GM12864 (cell line): ENCODE data around the gene ACSS2.

Experiments used
- DNase-seq: peaks from one replicate; pipeline ENCODE4 v3.0.0-alpha.2; 2011; ENCODE audit warnings: low read depth
- H3K4me3 ChIP-seq: 2 replicates; pipeline ENCODE4 v1.5.1; 2011; ENCODE audit warnings: mild to moderate bottlenecking, low read depth, low read length, control low read depth
- TF ChIP-seq, protein P1 (sequence below): IDR thresholded peaks from 2 replicates; pipeline ENCODE4 v1.5.1; 2011; ENCODE audit warnings: low read depth, mild to moderate bottlenecking, moderate library complexity, low read length, control low read depth, inconsistent platforms; ENCODE audit errors: missing control alignments

ACSS2 gene

DNA sequence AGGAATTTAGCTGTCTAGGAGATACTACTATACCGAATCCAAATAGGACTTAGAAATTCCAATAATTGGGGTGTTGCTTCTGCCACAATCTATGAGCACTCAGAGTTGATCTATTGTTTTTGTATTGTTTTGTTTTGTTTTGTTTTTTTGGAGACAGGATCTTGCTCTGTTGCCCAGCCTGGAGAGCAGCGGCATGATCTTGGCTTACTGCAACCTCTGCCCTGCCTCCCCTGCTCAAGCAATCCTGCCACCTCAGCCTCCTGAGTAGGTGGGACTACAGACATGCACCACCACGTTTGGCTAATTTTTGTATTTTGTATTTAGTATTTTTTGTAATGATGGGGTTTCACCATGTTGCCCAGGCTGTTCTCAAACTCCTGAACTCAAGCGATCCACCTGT is 7.4 kb downstream of the ACSS2 start:
- no peak for DNase-seq
- TF ChIP-seq, protein P1, sequence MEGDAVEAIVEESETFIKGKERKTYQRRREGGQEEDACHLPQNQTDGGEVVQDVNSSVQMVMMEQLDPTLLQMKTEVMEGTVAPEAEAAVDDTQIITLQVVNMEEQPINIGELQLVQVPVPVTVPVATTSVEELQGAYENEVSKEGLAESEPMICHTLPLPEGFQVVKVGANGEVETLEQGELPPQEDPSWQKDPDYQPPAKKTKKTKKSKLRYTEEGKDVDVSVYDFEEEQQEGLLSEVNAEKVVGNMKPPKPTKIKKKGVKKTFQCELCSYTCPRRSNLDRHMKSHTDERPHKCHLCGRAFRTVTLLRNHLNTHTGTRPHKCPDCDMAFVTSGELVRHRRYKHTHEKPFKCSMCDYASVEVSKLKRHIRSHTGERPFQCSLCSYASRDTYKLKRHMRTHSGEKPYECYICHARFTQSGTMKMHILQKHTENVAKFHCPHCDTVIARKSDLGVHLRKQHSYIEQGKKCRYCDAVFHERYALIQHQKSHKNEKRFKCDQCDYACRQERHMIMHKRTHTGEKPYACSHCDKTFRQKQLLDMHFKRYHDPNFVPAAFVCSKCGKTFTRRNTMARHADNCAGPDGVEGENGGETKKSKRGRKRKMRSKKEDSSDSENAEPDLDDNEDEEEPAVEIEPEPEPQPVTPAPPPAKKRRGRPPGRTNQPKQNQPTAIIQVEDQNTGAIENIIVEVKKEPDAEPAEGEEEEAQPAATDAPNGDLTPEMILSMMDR = no peak
- no peak overlapping the region for H3K4me3 ChIP-seq

DNA sequence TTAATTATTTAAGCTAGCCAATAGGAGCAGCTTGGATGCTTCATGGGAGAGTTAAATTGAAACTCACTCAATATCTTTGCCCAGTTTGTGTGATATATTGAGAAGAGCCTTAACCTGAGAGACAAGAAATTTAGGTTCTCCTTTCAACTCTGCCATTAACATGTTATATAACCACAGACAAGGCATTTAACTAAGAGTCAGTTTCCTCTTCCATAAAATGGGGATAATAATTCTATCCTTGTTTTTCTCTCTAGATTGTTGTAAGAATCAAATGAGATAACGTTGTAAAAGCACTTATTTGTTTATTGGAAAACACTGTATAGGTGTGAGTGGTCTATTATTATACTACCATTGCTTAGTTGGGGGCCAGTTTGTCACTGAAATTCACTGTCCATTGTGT is 7.8 kb downstream of the ACSS2 start:
- no peak for DNase-seq
- TF ChIP-seq, protein P1 = no peak
- no peak overlapping the region for H3K4me3 ChIP-seq

DNA sequence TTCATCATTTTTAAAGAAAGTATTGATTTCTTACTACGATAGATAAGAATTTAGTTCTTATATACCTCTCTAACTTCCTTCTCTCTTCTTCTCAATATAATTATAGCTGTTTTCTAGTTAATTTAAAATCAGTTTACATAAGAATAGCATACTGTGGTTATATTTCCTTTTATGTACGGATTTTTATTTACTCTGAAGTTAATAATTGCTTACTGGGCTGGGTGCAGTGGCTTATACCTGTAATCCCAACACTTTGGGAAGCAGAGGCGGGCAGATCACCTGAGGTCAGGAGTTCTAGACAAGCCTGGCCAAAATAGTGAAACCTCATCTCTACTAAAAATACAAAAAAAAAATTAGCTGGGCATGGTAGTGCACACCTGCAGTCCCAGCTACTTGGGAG is 9.7 kb downstream of the ACSS2 start:
- TF ChIP-seq, protein P1 = no peak
- DNase-seq = no peak
- H3K4me3 ChIP-seq = no peak overlapping the region

DNA sequence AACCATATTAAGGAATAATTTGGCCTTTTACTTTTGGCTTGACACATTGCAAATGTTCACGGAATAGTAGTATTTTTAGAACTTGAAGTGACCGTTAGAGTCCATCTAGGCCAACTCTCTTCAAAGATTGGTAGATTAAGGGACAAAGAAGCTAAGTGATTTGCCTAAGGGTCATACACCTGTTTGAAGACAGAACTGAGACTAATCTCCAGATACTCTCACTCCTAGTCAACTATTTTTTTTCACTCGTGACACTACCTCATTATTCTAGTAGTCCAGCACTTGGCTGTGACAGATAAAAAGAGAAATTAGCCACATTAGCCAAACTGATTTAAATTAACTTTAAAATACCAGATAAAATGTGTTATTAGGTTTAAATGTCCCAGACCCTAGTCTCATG is 10.6 kb downstream of the ACSS2 start:
- DNase-seq = no peak
- H3K4me3 ChIP-seq = no peak overlapping the region
- TF ChIP-seq, protein P1 = no peak

DNA sequence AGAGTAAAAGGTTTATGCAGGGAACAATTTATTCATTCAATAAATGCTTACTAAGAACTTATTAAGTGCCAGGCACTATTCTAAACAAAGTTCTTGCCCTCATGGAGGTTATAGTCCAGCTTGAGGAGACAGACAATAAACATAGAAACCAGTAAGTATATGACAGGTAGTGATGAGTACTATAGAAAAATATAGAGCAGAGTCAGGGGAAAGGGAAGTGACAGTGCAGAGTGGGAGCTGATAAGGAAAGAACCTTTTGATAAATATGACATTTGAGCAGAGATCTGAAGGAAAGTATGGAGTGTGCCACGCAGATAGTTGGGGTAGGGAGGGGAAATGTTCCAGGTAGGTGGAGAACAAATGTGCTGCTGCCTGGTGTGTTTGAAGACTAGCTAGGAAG is 12.1 kb downstream of the ACSS2 start:
- H3K4me3 ChIP-seq = no peak overlapping the region
- TF ChIP-seq, protein P1 = no peak
- DNase-seq = no peak

DNA sequence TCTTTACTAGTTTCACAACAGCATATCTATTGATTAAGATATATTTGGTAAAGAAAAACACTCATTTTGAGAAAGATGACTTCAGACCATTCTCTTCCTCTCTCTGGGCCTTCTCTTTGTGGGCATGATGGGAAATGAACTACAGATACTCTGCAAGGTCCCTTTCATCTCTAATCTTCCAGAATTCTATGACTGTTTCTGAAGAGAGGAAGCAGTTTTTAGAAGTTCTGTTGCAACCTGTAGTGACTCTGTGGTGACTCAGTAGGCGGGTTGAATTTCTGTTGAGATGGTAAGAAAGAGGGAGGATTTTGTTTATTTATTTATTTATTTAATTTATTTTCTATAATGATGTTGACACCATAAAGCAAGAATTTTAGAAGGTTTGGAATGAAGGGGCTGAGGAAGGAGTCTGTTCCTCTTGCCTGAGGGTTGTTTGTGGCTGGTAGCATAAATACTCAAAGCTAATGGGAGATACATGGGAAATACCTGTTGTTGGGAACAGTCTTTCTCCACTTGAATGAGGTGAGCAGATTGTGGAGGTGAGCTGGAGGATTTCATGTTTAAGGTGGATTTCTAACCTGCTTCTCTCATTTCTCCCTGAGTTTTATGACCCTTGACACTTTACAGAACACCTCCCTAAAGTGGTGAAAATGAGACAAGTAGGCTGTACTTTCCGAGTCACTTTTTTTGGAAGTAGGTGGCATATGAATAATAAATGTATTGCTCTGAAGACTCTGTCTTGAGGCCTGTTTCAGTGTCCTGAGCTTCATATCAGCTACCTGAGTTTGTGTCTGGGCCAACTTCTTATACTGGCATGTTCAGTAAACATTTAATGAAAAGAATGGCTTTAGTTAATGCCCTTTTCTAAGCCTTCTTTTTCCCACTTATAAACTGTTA is 15.0 kb downstream of the ACSS2 start:
- DNase-seq = no peak
- H3K4me3 ChIP-seq = no peak overlapping the region
- TF ChIP-seq, protein P1 = no peak

DNA sequence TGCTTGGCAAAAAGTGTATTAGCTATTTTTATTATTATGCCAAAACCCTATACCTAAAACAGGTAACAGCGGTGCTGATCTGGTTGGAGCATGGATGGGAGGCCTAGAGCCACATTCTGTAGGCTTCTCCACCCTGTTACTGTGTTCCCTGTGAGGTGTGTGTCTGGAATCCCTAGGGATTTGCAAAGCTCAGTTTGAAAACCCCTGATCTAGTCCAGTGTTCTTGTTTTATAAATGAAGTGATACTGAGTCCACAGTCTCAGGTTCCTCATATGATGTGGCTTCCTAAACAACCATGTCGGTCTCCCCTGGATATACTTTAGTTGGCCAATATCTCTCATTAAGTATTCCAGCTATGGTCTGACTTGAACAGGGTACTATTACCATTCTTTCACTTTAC is 16.3 kb downstream of the ACSS2 start:
- TF ChIP-seq, protein P1 = no peak
- no peak overlapping the region for H3K4me3 ChIP-seq
- DNase-seq = no peak
